Fibroblast of skin of back (primary cell): ENCODE data around the gene ADAMTS18.
A peak's percentile ranks its signal among the peaks of the same experiment; 100 is the strongest.

ENCODE experiments used
- DNase-seq: peaks from one replicate; pipeline ENCODE4 v3.0.0-alpha.2; 2013

Gene ADAMTS18

DNA sequence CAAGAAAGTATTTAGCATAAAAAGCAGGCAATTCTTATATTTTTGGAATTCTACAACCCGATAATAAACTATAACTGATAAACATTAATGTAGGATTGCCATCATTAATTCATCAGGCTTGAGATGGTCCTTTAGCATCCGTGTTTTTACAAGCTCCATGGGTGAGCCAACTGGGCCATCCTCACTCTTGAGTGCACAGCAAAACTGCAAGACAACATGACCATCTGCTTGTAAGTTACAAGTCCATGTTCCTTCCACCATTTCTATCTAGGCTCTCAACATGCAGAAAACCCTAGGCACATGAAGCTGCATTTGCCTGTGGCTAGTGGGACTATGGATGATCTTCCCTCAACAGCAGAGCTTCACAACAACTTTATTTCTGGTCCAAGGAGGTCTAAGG is 40.1 kb downstream of the ADAMTS18 start:
- no peak for DNase-seq

DNA sequence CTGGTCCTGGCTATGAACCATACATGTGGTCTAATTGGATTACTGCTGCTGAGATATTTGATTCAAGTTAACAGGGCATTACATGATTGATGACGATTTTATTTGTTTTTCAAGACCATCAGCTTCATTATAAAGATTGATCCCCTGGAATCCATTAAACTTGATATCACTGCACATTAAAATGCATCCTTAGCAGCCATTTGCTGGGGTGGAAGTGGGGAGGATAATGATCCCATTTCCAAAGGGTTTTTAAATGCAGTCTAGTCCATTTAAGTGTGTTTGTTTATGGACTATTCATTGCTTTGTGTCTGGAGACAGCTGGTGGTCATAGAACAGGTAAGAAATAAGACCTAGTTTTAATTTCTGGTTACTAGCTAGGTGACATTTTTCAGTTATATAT is 40.9 kb downstream of the ADAMTS18 start:
- DNase-seq = no peak

DNA sequence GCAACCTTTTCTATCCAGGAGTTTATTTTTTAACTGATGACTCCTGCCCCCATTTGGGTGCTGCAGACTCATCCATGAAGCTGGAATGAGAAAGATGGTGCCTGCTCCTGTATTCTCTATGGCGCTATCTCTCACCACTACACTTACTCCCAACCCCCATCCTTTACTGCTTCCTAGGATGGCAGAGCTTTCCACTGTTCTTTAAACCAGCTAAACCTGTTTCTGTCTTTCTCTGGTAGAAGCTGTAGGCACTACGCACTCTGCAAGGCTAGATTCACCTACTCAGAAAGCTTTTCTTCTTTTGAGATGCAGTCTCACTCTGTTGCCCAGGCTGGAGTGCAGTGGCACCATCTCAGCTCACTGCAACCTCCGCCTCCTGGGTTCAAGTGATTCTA is 47.0 kb downstream of the ADAMTS18 start:
- DNase-seq = no peak

DNA sequence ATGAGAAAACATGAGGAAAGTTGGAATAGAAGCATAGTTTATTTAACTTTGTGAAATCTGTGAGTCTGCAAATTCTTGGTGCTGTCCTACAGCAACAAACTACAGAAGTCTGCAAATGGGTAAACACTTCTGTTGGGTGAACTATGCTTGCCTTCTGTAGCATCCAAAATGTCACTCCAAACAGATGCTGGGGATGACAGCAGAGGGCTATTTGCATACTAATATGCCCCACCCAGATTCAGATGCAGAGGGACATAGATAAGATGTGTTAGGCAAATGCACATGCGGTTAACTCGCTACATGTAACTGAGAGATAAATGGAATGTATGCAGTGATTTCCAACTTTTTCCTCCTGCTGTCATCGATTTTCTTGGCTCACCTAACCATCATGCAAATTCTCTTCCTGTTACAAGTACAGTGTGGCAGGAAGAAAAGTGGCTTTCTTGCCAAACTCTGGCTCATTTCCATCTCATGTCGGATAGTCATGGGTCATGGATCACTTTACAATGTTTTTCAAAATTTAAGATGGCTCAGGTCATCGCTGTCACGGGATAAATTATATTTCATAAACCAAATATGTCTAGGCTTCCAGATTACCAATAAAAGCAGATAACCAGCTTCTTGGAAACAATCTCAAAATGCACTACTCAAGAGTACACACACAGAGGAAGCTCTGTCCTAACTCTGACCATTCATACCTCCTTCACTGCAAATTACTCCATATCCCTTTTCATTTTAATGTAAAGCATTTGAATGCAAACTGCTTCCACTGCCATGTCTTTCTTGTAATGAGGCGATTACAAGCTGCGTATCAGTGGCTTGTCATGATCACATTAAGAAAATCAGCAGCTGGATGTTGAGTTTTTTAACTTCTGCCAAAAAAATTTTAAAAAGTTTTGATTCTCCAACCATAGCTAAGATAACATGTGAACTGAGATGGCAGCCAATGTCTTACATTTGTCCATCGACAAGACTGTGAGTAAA is 47.7 kb downstream of the ADAMTS18 start:
- DNase-seq = no peak

DNA sequence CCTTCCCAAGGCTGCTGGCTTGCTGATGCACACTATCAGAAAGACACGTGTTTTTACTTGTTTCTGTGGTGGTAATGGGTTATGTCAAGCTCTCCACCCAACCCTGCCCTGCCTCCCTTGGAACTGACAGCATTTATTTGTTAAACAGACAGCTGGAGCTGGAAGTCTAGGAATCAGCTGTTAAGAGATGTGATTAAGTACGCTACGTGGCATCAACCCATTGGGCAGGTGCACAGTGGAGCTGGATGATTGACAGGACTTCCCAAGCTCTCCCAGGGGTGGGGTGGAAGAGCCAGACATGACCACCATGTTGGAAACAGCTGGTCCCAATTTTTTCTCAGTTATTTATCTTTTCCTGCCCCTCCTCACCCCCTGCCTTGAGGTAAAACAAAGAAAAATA is 49.4 kb downstream of the ADAMTS18 start:
- DNase-seq = no peak

DNA sequence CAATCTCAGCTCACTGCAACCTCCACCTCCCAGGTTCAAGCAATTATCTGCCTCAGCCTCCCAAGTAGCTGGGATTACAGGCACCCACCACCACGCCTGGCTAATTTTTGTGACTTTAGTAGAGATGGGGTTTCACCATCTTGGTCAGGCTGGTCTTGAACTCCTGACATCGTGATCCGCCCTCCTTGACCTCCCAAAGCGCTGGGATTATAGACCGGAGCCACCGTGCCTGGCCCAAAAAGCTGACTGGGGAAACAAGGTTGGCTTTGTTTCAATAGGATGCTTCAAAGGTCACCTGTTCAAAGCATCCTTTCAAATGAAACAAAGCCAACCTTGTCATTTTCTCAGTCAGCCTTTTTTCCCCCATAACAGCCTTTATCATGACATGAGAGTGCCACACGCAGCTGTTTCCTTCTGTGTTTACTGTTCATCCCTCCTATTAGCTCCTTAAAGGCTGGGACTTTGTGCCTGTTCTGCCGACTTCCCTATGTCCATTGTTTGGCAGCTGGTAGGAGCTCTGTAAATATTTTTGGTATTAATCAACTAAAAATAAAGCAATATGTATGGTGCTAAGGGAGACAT is 51.1 kb downstream of the ADAMTS18 start:
- no peak for DNase-seq

DNA sequence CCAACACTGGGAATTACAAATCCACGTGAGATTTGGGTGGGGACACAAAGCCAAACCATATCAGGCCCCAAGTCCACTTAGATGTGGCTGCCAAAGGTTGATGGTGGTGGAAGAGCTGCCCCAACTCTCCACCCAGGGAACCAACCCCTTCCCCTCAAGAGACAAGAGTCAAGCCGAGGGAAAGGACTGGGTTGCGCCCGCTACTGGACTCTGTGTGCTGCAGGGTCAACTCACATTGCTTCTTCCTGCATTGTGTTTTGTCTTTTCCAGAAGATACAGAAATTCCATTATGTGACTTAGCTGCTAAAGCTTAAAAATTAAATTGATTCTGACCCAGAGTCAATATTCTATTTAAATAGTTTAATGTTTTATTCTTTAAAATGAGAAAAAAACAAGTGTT is 58.5 kb downstream of the ADAMTS18 start:
- DNase-seq = no peak

DNA sequence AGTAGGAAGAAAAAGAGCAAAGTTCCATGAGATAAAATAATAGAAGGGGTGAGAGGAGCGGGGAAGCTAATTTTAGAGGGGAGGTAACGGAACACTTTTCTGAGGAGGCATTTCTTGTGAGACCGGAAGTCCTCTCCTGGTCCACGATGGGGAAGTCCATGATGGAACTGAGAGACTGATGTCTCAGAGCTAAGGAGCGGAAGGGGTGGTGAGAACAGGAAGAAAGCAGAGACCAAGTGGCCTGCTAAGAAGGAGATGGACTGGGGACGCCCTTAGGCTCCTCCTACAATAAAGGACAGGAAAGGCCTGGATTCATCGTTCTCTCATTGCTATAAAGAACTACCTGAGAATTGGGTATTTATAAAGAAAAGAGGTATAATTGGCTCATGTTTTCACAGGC is 59.4 kb downstream of the ADAMTS18 start:
- no peak for DNase-seq

DNA sequence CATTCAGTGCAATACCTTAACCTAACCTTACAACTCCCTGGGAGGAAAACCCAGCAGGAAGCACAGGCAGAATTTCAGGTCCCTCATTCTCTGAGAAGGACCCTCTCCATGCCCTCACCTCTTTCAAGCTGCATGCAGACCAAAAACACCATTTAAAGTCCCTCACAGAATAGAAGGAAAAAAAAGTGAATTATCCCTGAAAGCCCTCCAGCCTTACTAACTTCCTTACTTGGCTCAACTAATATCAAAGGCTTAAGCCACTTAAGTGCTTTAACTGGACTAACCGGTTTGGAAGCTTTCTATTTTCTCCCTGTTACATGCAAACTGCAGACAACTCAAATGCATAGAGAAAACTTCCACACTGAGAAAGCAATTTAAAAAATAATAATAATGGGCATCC is 60.5 kb downstream of the ADAMTS18 start:
- no peak for DNase-seq

DNA sequence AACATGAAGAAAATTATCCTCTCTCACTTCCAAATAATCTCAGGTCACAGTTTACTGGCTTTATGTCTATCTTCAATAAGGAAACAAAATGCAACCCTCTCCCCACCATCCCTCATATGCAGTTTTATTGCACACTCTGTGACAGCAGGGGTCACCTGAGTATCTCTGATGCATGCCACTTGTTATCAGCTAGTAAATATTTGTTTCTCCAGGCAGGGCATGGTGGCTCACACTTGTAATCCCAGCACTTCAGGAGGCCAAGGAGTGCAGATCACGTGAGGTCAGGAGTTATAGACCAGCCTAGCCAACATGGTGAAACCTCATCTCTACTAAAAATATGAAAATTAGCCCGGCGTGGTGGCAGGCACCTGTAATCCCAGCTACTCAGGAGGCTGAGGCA is 61.1 kb downstream of the ADAMTS18 start:
- DNase-seq = no peak

DNA sequence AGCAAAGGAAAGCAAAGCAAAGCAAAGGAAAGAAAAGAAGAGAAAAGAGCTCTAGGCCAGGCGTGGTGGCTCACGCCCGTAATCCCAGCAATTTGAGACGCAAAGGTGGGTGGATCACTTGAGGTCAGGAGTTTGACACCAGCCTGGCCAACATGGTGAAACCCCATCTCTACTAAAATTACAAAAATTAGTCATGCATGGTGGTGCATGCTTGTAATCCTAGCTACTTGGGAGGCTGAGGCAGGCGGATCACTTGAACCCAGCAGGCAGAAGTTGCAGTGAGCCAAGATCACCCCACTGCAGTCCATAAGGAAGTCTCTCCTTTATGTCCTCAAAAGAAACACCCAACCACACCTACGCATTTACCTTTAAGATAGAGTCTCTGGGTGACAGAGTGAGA is 70.1 kb downstream of the ADAMTS18 start:
- DNase-seq = no peak

DNA sequence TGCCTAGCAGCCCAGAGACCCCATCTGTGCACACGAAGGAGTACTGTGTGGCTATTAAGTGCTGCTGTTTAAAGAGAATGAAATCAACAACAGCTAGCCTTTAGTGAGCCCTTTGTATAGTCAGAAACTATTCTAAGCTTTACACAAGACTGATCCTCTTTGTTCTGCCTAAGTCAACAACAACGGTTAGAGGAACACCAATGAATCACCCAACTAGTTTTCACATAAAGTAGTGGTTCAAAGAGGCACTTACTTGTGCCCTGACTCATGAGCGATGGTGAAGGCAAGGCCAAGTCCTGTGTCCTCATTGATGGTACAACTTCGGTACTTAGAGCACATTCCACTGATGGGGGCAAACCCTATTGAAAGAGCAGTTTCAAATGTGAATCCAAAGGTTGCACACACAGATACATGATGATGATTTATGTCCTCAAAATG is 75.8 kb downstream of the ADAMTS18 start:
- peak; percentile 66 for DNase-seq

DNA sequence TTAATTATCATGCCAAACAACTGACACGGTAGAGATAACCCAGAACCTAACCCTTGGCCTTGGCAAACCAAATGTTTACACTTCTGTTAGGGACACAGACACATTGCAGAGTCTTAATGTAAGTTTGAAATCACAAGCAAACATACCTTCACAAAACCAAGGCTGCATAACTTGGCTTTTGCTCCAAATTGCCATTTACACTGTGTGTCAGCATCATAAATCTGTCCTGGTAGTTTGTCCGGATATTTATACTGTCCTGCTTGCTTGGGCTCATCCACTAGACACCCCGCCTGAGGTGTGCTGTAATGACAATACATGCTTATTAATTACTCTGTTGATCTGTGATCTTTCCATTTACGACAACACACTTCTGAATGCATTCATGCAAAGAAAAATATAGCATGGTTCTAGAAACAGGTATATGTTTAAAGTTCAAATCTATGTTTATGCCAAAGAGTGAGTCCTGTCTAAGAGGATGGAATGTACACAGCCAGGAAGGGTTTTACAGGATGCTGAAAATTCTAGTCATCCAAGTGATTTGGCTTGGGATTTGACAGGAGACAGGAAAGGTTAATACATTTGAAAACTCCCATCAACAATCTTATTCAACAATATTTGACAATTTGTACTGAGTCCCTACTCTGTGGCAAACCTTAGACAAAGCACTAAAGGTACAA is 81.1 kb downstream of the ADAMTS18 start:
- DNase-seq = no peak

DNA sequence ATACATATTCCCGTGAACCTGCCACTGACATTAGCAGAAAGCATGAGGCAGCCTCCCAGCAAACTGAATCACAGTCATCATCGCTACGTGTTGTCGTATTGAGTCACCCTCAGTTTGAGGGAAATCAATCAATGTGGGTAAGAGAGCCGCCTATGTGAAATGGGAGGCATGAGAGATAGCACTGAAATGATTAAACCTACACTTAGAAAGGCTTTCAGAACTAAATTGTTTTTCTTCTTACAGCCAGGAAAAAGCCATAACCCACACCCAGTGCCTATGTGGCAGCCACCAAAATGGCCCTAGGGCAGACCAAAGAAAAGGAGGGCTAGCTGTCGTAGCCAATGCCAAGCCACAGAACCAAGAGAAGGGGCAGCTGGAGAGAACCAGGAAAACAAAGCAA is 90.5 kb downstream of the ADAMTS18 start:
- DNase-seq = peak; percentile 38

DNA sequence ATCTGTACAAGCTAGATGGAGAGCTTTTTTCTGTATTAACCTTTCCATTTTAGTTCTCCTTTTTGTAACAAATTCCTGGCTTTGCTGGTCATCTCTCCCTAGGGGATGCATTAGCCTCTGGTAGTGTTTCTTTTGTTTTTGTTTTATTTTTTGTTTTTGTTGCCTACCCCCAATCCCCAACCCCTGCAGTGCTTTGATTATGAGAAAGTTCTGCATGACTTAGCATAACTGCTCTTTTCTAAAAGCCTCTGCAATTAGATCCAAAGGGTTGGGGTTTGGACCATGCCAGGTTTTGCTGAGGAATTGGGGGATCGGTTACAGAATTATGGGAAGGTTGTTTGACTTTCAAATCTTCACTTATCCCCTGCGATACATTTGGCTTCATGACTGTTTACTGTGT is 98.2 kb downstream of the ADAMTS18 start:
- DNase-seq = peak; percentile 53

DNA sequence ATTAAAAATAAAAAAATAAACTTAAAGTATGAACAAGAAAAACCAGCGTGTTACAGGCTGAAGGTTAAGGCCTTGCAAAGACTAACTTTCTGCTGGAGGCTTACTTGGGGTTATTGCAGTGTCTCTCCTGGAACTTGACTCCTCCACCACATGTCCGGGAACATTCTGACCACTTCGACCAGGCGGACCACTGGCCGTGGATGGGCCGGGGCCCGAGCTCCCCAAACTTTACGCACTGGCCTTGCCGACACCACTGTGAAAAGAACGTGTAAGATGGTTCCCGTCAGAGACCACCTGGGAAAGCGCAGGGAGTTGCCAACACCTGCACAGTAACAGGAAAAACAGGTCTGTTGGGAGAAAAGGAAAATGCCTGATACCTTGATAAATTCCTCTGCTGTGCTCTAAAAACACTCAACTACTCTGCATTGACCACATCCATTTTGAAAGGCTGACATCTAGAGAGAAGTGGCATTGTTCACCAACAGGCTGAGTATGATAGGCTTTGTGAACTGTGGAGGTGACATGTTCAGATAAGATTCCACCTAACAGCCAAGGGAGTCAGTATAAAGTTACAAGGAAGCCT is 99.1 kb downstream of the ADAMTS18 start:
- DNase-seq = no peak

DNA sequence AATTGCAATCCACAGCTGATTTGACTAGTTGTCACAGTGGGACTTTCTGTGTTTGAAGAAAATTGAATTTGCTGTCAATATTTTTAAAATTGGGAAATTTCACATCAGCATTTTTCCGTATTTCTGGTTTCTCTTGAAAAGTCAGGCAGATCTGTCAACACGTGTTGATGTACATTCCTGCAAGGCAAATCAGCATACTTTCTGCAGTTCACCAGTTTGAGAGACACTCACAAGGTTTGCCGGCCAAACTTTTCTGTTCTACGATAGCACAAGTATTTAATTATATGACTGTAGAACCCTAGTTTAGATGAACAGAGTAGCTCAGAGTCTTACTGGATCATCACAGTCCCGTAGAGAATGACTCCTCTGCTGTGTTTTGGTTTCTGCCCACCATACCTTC is 102.0 kb downstream of the ADAMTS18 start:
- DNase-seq = peak; percentile 51

DNA sequence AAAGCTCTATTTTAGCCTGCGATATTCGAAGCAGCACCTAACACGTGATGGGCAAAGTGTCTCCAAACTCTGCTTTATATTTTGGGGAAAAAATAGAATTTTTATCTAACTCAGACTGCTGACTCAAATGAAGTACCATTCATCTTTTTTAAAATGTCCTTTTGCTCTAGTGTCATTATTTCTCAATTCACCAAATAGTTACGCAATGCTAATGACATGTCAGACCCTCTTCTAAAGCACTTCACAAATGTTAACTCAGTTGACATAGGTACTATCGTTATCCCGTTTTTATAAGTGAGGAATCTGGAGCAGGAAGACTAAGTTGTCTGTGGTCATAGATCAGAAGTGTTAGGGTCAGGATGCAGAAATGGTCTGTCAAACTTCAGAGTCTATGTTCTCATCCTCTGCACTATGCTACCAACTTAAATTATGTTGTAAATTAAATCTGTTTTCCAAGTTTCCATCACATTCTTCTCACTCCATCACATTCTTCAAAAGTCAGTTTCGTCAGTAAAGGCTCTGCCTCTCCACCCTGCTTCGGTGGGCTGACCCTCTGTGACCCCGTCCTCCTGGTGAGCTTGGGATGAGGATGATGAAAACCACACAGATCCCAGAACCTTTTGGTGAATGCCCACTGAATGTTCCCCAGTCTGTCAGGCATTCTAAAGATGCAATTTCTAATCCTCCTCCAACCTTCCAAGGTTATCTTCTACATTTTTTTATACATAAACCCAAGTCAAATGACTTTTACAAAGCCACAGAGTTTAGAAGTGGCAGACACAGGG is 102.8 kb downstream of the ADAMTS18 start:
- DNase-seq = no peak

DNA sequence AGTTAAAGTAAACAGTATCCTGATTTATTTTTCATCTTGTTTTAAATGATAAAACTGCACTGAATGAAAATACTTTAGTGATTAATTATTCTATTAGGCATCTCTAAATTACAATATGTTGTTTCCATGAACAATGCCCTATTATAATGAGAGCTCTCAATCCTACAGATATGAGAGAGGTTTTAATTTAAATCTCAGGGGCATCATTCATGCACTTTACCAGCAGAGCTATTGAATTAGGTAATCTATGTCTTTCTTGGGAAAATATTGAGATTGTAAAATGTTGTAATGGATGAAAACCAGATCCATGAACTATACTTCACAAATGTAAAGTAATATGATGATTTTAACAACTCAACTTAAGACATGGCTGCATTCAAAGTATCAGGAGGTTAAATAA is 103.8 kb downstream of the ADAMTS18 start:
- DNase-seq = no peak

DNA sequence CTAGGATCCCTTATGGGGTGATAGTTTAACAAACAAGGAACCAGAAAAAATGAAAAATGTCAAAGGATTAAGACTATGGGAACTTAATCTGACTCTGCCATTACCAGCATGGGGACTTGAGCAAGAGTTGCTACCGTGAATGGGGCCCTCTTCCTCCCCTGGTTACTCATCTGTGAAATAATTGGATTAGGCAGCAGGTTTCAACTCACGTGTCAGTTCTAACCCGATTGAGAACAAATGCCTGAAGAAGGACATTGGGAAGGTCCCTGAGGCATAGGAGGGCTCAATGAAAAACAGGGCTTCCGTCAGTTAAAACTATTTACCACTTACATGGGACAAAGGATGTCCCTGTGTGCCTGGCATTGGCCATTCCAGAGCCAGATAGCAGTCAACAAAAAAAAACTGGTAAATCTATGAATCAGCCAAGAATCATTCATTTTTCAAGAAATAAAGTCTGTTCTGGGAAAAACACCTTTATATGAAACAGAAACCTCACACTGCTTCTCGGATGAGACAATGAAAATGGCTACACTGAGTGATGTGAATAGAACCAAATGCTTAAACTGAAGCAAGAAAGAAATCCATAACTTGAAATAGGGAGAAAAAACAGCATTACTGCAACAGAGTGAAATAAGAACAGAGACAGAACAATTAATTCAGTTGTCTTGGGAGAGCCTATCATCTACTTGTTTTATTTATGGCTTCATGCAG is 104.3 kb downstream of the ADAMTS18 start:
- DNase-seq = no peak

DNA sequence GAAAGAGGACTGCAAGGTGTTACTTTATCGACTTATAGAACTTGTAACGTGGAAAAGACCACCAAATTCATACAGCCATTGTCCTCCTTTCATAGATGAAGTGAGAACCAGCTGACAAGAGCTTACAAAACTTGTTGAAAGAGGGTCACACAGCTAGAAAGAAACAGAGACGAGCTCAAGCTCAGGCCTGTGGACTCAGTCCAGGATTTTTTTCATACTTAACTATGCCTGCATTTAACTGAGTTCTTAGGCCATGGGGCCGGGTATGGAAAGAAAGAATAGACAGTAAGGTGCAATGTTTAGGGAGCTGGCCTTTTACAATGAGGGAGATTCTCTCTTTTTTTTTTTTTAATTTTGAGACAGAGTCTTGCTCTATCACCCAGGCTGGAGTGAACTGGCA is 106.1 kb downstream of the ADAMTS18 start:
- DNase-seq = no peak

DNA sequence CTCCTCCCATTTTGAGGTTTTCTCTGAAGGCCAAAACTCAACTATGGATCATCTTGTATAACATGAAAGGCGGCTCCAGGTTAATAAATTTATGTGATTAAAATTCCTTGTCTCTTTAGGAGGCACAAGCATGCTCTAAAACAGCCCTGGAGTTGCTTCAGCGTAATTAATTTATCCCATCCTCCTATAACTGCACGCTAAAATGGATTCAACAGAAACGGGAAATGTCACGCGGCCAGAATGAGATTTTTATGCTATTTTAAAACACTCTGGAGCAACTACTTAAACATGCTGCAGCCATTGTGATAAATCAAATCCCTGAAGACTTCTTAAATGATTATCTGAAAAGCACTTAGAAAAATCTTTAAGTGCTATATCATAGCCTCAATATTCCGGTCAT is 106.6 kb downstream of the ADAMTS18 start:
- no peak for DNase-seq
